CD4-positive, alpha-beta T cell treated with Interleukin-15 for 4 hours (primary cell): ENCODE measurements around the gene SLC2A10.
A peak's percentile ranks its signal among the peaks of the same experiment; 100 is the strongest.
"Not testable (repeated sequence)": the region's sequence is repeated elsewhere in the genome, so short reads cannot be mapped to it uniquely, and the experiment has no call there.

Source experiments
- DNase-seq: peaks from one replicate; pipeline ENCODE4 v3.0.0-alpha.2; 2020; ENCODE audit warnings: low spot score

The SLC2A10 gene

DNA sequence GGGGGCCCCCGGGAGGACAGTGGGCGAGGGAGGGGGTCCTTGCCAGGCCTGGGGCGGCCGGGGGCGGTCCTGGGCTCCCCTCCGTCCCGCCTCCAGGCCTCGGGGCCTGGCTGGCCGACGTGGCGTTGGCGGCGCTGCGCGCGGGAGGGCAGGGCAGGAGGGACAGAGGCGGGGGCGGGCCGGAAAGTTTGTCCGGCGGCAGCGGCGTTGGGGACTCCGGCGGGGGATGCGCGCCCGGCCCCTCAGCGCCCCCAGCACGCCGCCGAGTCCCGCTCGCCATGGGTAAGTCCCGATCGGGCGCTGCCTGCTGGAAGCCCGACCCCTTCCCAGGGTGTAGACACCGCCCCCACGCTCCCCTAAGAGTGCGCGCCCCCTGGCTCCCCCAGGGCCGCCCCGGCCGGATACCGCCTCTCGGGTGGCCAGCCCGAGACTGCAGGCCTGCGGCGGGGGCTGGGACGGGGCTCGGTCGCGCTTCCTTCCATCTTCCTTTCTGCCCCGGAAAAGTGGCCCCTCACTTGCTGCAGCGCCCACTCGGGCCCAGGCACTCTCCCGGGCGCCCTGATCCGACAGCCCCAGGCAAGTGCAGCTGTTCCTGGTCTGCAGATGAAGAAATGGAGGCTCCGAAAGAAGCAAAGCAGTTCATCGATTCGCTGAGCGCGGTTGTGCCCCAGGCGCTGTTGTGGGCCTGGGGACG is at the start of gene SLC2A10:
TSS of gene SLC2A10 (plus strand) at position 191 of the 694 bp plus-strand sequence. CDS start at position 279, 88 bp downstream.
- no peak for DNase-seq

- no peak for DNase-seq
Observed at GRCh38 chr20:46660487-46660886, 49.0 kb upstream of the SLC2A10 start.

DNA sequence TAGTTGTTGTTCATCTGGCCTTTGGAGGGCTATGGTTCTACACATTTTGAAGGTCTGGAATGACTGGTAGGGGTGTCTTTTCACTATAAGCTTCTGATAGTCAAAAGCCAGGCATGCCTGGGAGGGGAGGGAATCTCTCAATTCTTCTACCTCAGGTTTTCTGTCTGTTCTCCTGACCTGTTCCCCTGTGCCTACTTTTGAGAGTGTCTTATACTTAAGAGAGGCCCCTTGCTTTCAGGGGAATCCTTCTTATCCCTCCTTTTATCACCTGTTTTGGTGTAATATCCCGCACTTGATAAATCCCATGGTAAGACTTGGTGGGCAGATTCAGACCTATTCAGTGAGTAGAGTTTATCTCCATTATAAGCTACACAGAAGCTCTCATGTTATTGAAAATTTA is 47.8 kb upstream of the SLC2A10 start:
- DNase-seq: no peak

DNA sequence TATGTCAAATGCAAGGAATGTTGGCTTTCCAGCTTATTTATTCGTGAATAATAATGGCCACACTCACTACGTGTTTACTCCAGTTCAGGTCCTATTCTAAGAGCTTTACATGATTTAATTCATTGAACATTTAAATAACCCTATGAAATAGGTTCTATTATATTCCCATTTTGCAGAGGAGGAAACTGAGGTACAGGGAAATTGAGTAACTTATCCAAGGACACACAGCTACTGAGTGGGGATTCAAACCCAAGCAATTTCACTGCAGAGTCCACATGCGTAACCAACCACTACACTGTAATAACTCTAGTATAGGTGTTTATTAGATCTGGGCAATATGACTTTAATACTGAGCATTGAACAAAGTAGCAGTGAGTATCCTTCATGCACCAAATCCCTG is 45.9 kb upstream of the SLC2A10 start:
- DNase-seq: no peak

- DNase-seq: no peak
Observed at GRCh38 chr20:46665602-46666001, 43.8 kb upstream of the SLC2A10 start.

DNA sequence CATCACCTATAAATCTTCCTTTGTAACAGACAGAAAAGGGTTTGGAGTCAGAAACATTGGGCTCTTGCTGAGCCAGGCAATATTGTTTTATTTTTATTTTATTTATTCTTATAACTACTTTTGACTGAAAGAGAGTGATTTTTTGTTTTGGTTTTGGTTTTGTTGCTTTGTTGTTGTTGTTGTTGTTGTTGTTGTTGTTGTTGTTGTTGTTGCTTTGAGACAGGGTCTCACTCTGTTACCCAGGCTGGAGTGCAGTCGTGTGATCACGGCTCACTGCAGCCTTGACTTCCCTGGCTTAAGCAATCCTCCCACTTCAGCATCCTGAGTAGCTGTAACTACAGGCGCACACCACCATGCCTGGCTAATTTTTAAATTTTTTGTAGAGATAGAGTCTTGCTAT is 43.1 kb upstream of the SLC2A10 start:
- DNase-seq: no peak

DNA sequence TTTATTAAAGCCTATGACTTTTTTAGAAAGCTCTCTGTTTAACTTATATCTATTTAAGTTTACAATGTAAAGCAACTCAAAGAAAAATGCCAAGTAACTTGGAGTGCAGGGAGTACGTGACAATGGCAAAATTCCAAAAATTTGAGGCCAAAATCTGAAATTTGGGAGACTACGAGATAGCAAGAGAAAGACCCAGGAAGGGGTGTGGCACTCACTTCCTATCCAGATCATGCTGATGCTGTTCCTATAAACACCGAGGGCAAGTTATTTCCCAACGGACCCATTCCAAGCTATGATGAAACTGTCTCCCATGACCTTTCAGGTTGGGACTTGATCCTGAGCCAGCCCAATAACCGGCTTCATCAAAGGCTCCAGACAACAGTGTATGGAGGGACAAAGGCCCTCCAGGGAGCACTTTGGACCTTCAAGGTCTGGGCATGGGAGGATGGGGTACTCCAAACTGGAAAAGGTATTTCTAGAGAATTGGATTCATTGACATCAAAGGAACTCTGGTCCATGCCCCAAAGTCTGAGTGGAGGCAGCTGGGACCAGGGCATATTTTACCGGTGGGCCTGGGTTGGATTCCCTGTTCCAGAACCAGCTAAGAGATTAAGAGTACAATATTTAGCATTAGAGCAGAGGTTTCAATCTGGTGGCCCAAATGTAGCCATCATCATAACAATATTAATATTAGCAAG is 42.5 kb upstream of the SLC2A10 start:
- DNase-seq: no peak

DNA sequence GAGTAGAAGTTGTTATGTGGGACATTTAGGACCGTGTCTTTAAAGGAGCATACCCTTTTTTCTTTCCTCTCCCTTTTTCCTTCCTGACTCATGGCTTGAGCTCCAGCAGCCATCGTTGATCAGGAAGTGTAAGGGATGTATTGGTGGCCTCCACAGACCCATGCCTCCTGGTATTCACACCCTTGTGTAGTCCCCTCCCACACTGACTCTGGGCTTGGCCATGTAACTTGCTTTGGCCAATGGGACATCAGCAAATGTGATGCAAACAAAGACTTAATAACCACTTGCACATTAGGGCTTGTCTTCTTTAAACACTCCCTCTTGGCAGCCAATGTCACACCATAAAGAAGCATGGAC is 39.2 kb upstream of the SLC2A10 start:
- DNase-seq: no peak

DNA sequence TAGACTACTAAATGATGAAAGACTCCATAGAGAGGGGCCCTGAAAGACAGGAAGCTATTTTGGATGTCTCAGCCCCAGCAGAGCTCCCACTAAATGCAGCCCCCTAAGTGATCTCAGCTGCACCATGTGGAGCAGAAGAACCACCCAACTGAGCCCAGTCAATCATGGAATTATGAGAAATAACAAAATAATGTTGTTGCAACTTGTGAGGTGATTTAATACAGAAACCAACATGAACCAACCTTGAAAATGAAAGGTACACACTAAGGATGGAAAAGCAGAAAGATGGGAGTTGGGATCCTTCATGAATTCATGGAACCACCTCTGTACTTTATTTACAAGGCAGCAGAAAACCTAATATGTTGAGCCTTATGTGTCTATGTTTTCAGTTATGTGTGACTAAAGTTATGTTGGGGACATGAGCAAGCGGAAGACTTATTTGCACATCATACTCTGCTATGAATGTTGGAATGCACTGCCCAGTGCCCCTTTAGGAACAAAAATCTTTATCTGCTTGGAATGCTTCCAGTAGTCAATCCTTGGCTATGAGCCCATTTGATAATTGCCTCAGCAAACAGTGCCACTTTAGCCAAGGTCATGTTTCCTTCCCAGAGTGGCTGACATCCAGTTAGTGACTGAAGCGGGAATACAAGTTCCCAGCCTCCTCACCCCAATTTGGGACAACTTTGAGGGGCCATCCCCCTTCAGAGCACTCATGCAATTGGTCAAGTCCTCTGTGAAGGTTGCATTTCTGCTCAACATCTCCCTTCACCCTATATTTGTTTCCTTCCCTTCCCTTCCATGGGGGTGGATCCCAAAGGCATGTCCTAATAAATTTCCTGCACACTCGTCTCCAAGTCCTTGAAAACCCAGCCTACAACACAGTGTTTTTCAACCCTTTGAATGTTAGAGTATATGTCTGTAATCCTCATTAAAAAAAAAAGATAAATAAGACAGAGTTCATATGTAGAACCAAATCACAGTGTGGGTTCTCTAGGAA is 38.6 kb upstream of the SLC2A10 start:
- no peak for DNase-seq

GRCh38 chr20:46671866-46672542 is 37.4 kb upstream of the SLC2A10 start:
- no peak for DNase-seq

GRCh38 chr20:46672543-46673148 is 36.8 kb upstream of the SLC2A10 start:
- no peak for DNase-seq

DNA sequence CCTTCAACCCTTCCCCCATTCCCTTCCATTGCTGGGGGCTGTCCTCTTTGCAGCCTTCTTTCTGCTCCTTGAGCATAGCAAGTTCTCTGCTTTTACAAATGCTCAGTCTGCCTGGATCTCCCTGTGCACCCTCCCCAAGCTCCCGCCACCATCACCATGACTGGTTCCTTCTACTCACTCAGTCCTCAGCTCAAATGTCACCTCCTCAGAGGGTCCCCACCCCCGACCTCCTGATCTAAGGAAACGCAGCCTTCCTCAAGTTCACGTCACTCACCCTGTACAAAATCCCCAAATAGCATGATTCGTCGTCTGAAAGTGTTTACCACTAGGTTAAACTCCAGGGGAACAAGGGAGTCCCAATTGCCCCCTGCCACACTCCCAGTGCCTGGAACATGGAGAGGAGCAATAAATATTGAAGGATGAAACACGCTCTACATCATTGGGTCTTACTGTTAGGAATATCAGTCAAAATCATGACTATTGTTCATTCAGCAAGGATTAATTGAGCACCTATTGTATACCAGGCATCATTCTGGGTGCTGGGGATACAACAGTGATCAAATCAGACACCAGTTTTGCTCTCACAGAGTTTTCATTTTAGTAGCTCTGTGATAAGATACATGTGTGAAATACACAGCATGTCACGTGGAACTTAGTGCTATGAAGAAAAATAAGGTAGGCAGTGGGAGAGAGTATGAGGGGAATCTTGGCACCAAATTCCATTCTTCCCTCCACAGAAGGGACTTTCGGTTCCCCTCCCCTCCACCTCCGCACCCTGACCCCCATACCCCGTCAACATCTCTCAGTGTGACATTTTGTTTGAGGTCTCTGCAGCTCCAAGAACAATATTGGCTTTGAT is 35.8 kb upstream of the SLC2A10 start:
- no peak for DNase-seq

GRCh38 chr20:46674253-46675083 is 35.0 kb upstream of the SLC2A10 start:
- no peak for DNase-seq

DNA sequence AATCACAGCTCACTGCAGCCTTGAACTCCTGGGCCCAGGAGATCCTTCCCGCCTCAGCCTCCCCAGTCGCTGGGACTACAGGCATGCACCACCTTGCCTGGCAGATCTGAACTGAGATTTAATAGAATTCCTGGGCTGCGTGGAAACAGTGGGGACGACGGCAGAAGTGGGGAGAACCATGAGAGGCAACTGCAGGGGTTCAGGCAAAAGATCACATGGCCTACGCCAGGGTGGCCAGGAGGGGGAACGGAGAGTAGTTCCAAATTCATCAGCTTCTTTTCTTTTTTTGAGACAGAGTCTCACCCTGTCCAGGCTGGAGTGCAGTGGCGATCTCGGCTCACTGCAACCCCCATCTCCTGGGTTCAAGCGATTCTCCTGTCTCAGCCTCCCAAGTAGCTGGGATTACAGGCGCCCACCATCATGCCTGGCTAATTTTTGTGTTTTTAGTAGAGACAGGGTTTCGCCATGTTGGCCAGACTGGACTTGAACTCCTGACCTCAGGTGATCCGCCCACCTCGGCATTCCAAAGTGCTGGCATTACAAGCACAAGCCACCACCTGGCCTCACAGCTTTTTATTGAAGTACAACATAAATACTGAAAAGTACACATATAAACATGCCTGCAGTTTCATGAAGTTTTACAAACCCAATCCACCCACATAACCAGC is 32.7 kb upstream of the SLC2A10 start:
- DNase-seq: not testable (repeated sequence)

GRCh38 chr20:46677608-46678007 is 31.8 kb upstream of the SLC2A10 start:
- no peak for DNase-seq

GRCh38 chr20:46678516-46678915 is 30.9 kb upstream of the SLC2A10 start:
- no peak for DNase-seq

- no peak for DNase-seq
Observed at GRCh38 chr20:46680684-46681031, 28.8 kb upstream of the SLC2A10 start.

GRCh38 chr20:46681032-46681854 is 28.2 kb upstream of the SLC2A10 start:
- peak; percentile 70 for DNase-seq
